CD14-positive monocyte (primary cell): ENCODE measurements around the gene CHD6. TPM values are rescaled to one million over a fixed set of nuclear protein-coding genes. Genes with fewer than 3 reads are reported as not detected.

Experiments
- DNase-seq, 3 donors: peaks; one replicate each; pipeline ENCODE4 v3.0.0-alpha.2; 2011 to 2022
- H2AFZ ChIP-seq: 2 replicates; pipeline ENCODE4 v1.6.0; 2012; ENCODE audit warnings: mild to moderate bottlenecking, low read depth, low read length, inconsistent platforms; ENCODE audit not compliant: insufficient read depth, poor library complexity, severe bottlenecking
- H3K27ac ChIP-seq, 2 donors: 1 replicate in 1 of 2; 2 replicates in 1 of 2; pipeline ENCODE4 v1.5.1; 2012 to 2013; ENCODE audit warnings: low read length in 2 of 2, control low read depth in 1 of 2, inconsistent platforms in 1 of 2, low read depth in 1 of 2, mild to moderate bottlenecking in 1 of 2
- H3K27me3 ChIP-seq, 2 donors: one replicate each; pipeline versions ENCODE4 v1.6.0 to v1.6.1; 2011 to 2013; ENCODE audit warnings: low read length in 2 of 2; ENCODE audit not compliant: control insufficient read depth in 2 of 2, insufficient read depth in 2 of 2
- H3K36me3 ChIP-seq, 2 donors: replicated peaks in 1 of 2; 1 replicate in 1 of 2; 2 replicates in 1 of 2; pipeline versions ENCODE4 v1.5.1 to v1.6.1; 2012 to 2013; ENCODE audit warnings: low read length in 2 of 2, control low read depth in 1 of 2, inconsistent platforms in 1 of 2, mild to moderate bottlenecking in 1 of 2; ENCODE audit not compliant: insufficient read depth in 2 of 2, control insufficient read depth in 1 of 2
- H3K4me1 ChIP-seq, 2 donors: 1 replicate in 1 of 2; 2 replicates in 1 of 2; pipeline versions ENCODE4 v1.5.1 to v1.6.1; 2012 to 2013; ENCODE audit warnings: low read length in 2 of 2, control low read depth in 1 of 2, inconsistent platforms in 1 of 2, mild to moderate bottlenecking in 1 of 2, moderate library complexity in 1 of 2; ENCODE audit not compliant: insufficient read depth in 2 of 2, control insufficient read depth in 1 of 2
- H3K4me2 ChIP-seq: replicated peaks from 2 replicates; pipeline ENCODE3; 2012; ENCODE audit warnings: low read length, moderate library complexity, mild to moderate bottlenecking; ENCODE audit not compliant: poor library complexity, severe bottlenecking; ENCODE audit errors: extremely low read depth
- H3K4me3 ChIP-seq, 3 experiments: fragments of 200-600 bp in 1 of 3; sonication (generic) in 1 of 3; replicated peaks in 1 of 3; 1 replicate in 2 of 3; 2 replicates in 1 of 3; pipeline ENCODE4 v1.5.1; 2011 to 2013; ENCODE audit warnings: low read length in 3 of 3, mild to moderate bottlenecking in 3 of 3, control low read depth in 2 of 3, low read depth in 2 of 3, inconsistent platforms in 1 of 3, moderate library complexity in 1 of 3
- H3K79me2 ChIP-seq: 2 replicates; pipeline ENCODE4 v1.6.0; 2012; ENCODE audit warnings: mild to moderate bottlenecking, control low read depth, inconsistent platforms, low read length, moderate library complexity; ENCODE audit not compliant: insufficient read depth
- H3K9ac ChIP-seq: 2 replicates; pipeline ENCODE4 v1.6.0; 2017; ENCODE audit warnings: low read length, mild to moderate bottlenecking; ENCODE audit not compliant: insufficient read depth, poor library complexity, severe bottlenecking
- H3K9me3 ChIP-seq, 2 donors: replicated peaks in 1 of 2; 1 replicate in 1 of 2; 2 replicates in 1 of 2; pipeline versions ENCODE4 v1.5.1 to v1.6.1; 2012 to 2013; ENCODE audit warnings: low read length in 2 of 2, control low read depth in 1 of 2; ENCODE audit not compliant: control insufficient read depth in 1 of 2, insufficient read depth in 1 of 2
- H4K20me1 ChIP-seq: 2 replicates; pipeline ENCODE4 v1.6.0; 2012; ENCODE audit warnings: mild to moderate bottlenecking, low read length, control low read depth, moderate library complexity; ENCODE audit not compliant: insufficient read depth
- H3K27ac Mint-ChIP-seq, 7 donors: one replicate each; pipeline ENCODE4 v1.8.0; 2020; ENCODE audit warnings: mild to moderate bottlenecking in 7 of 7, mixed read lengths in 7 of 7, moderate library complexity in 6 of 7, inconsistent platforms in 2 of 7
- H3K27me3 Mint-ChIP-seq, 3 donors: one replicate each; pipeline ENCODE4 v1.8.0; 2021 to 2022; ENCODE audit warnings: low read depth in 3 of 3, mild to moderate bottlenecking in 3 of 3, mixed read lengths in 3 of 3, moderate library complexity in 3 of 3, inconsistent platforms in 1 of 3
- H3K36me3 Mint-ChIP-seq, 2 donors: one replicate each; pipeline ENCODE4 v1.8.0; 2020; ENCODE audit warnings: mixed read lengths in 2 of 2, inconsistent platforms in 1 of 2, mild to moderate bottlenecking in 1 of 2
- H3K4me1 Mint-ChIP-seq: one replicate; pipeline ENCODE4 v1.8.0; 2020; ENCODE audit warnings: mild to moderate bottlenecking, mixed read lengths
- H3K4me3 Mint-ChIP-seq, 2 donors: one replicate each; pipeline ENCODE4 v1.8.0; 2020; ENCODE audit warnings: mild to moderate bottlenecking in 2 of 2, mixed read lengths in 2 of 2, moderate library complexity in 1 of 2
- H3K9me3 Mint-ChIP-seq, 7 donors: one replicate each; pipeline ENCODE4 v1.8.0; 2020 to 2022; ENCODE audit warnings: mixed read lengths in 7 of 7, mild to moderate bottlenecking in 6 of 7, moderate library complexity in 6 of 7, inconsistent platforms in 2 of 7
- CTCF ChIP-seq: fragments of 200-600 bp; IDR thresholded peaks from one replicate; pipeline ENCODE4 v1.8.0; 2022; ENCODE audit warnings: antibody characterized with exemption, mild to moderate bottlenecking
- WGBS: methylation state at CpG from one replicate; pipeline ENCODE4 v1.1.5; 2013; ENCODE audit warnings: missing lambda C conversion rate; ENCODE audit not compliant: insufficient coverage; 5-methylcytosine and 5-hydroxymethylcytosine counted together
- intact Hi-C, 2 donors: fragments of 100-400 bp; cut with micrococcal nuclease; formaldehyde crosslinking; loops; one replicate each; pipeline versions ENCODE4 v1.15.0 to v1.15.1; 2023
- polyA plus RNA-seq, 3 donors: library from polyadenylated mRNA; depleted of rRNA in 1 of 3; unstranded in 2 of 3; stranded (reverse) in 1 of 3; fragments of 300-500 nt in 2 of 3; fragments of >200 nt in 1 of 3; fragmentation: Illumina TruSeq in 2 of 3; gene quantifications; 1 replicate in 2 of 3; 2 replicates in 1 of 3; pipeline ENCODE4 v1.2.3, GENCODE V29; 2012 to 2021

CHD6 gene
- polyA plus RNA-seq, 3 donors: 12.9 to 19.6 (median 13.0) TPM

- WGBS: no CpG with 5 or more reads among the region's 1 CpG
- Histone ChIP-seq H3K9ac (no peak overlapping the region), H3K9me3 (peaks cover 22 to 23% of the 10 kb centered on the region in 2 donors), H4K20me1 (peaks cover 18% of the 10 kb centered on the region), H2AFZ (no peak overlapping the region), H3K4me2 (no peak overlapping the region), H3K27ac (no peak overlapping the region), H3K4me1 (peaks cover 0 to 2% of the 10 kb centered on the region in 2 donors), H3K79me2 (peaks cover 75% of the 10 kb centered on the region), H3K4me3 (no peak overlapping the region), H3K36me3 (peaks cover 0 to 24% of the 10 kb centered on the region in 2 donors), H3K27me3 (no peaks in the 10 kb centered on the region)
- peaks cover 17 to 26% of the 10 kb centered on the region in 2 donors for H3K36me3 Mint-ChIP-seq
- no peak overlapping the region for H3K4me3 Mint-ChIP-seq
- DNase-seq: no peak
- intact Hi-C loops: no loop called here
- H3K9me3 Mint-ChIP-seq: peaks cover 23 to 46% (median 31%) of the 10 kb centered on the region in 7 donors
- no peak overlapping the region for H3K27ac Mint-ChIP-seq
- peaks cover 6% of the 10 kb centered on the region for H3K4me1 Mint-ChIP-seq
- no peak for TF ChIP-seq CTCF
- no peaks in the 10 kb centered on the region for H3K27me3 Mint-ChIP-seq
These were observed 31.4 kb downstream of the CHD6 start for GRCh38 chr20:41586772-41587171.

DNA sequence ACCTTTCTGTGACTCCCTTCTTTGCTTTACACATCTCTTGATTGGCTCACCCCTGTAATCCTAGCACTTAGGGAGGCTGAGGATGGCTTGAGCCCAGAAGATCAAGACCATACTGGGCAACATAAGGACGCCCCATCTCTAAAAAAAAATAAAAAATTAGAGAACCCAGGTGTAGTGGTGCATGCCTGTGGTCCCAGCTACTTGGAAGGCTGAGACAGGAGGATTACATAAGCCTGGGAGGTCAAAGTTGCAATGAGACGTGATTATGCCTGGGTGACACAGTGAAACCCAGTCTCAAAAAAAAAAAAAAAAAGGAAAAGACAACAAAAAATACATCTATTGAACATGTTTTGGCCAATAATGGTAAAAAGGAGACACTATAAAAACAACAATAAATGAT, 37.8 kb downstream of the CHD6 start:
- Mint-ChIP-seq H3K4me3 (no peak overlapping the region), H3K4me1 (peaks cover 13% of the 10 kb centered on the region), H3K27me3 (no peaks in the 10 kb centered on the region), H3K9me3 (peaks cover 5 to 11% (median 7%) of the 10 kb centered on the region in 7 donors), H3K36me3 (peaks cover 0 to 6% of the 10 kb centered on the region in 2 donors), H3K27ac (peak overlapping the region in 1 of 7 donors; percentile 3)
- H3K9me3 ChIP-seq: peaks cover 0 to 11% of the 10 kb centered on the region in 2 donors
- peaks cover 98% of the 10 kb centered on the region for H3K79me2 ChIP-seq
- H3K27ac ChIP-seq: no peak overlapping the region
- no peak overlapping the region for H3K9ac ChIP-seq
- peaks cover 0 to 2% of the 10 kb centered on the region in 2 donors for H3K36me3 ChIP-seq
- H3K27me3 ChIP-seq: no peaks in the 10 kb centered on the region
- no peak for DNase-seq
- H3K4me3 ChIP-seq: no peak overlapping the region
- no CpG with 5 or more reads among the region's 2 CpGs for WGBS
- intact Hi-C loops: no loop called here
- no peaks in the 10 kb centered on the region for H3K4me1 ChIP-seq
- H2AFZ ChIP-seq: no peak overlapping the region
- H3K4me2 ChIP-seq: no peak overlapping the region
- peaks cover 61% of the 10 kb centered on the region for H4K20me1 ChIP-seq
- TF ChIP-seq CTCF: no peak
